ENCODE data around the gene TTC22.

Gene TTC22

DNA sequence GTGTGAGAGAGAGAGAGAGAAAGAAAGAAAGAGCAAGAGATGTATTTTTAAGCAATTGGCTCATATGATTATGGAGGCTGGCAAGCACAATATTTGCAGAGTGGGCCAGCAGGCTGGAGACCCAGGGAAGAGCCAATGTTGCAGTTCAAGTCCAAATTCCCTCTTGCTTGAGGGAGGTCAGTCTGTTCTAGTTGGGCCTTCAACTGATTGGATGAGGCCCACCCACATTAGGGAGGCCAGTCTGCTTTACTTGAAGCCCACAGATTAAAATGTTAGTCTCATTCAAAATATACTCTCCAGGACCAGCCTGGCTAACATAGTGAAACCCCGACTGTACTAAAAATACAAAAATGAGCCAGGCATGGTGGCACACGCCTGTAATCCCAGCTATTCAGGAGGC, 28.2 kb downstream of the TTC22 start:
- no peak for DNase-seq (ENCODE audit: low read depth)
- no peak for TF ChIP-seq CTCF (IDR thresholded peaks at IDR 0.05; ENCODE audit: low read depth, low read length, missing control alignments)
- no peak overlapping the region for H3K4me3 ChIP-seq (ENCODE audit: low read depth, low read length)
- in situ Hi-C loops (cut with HindIII; ENCODE audit: low sequenced_read_pairs) = no loop called here

GRCh38 chr1:54768093-54768492, 33.0 kb downstream of the TTC22 start:
- H3K4me3 ChIP-seq (ENCODE audit: low read depth, low read length) = no peak overlapping the region
- no peak for DNase-seq (ENCODE audit: low read depth)
- in situ Hi-C loops (cut with HindIII; ENCODE audit: low sequenced_read_pairs) = no loop called here
- no peak for TF ChIP-seq CTCF (IDR thresholded peaks at IDR 0.05; ENCODE audit: low read depth, low read length, missing control alignments)

DNA sequence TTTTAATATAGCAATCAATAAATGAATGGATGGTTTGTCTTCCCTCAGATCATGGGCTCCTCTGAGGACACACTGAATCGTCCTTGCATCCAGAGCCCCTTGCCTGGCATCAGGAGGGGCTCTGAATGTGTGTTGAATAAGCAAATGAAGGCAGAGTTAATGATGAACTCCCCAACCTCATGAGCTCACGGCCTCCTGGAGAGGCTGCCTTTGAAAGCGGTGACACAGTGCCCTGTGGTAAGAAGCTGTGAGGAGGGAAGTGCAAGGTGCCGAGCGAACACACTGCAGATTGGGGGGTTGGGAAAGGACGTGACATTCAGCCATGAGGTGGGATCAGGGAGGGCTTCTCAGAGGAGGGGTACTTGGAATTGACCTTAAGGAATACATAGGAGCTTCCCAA, 33.6 kb downstream of the TTC22 start:
- no peak for TF ChIP-seq CTCF (IDR thresholded peaks at IDR 0.05; ENCODE audit: low read depth, low read length, missing control alignments)
- DNase-seq (ENCODE audit: low read depth) = no peak

GRCh38 chr1:54766726-54767125, 34.4 kb downstream of the TTC22 start:
- no peak for TF ChIP-seq CTCF (IDR thresholded peaks at IDR 0.05; ENCODE audit: low read depth, low read length, missing control alignments)
- no peak for DNase-seq (ENCODE audit: low read depth)
- no peak overlapping the region for H3K4me3 ChIP-seq (ENCODE audit: low read depth, low read length)
- in situ Hi-C loops (cut with HindIII; ENCODE audit: low sequenced_read_pairs) = no loop called here

More for the DNA sequence above, 33.6 kb downstream of the TTC22 start:
- H3K4me3 ChIP-seq (ENCODE audit: low read depth, low read length) = no peak overlapping the region
- in situ Hi-C loops (cut with HindIII; ENCODE audit: low sequenced_read_pairs) = no loop called here

DNA sequence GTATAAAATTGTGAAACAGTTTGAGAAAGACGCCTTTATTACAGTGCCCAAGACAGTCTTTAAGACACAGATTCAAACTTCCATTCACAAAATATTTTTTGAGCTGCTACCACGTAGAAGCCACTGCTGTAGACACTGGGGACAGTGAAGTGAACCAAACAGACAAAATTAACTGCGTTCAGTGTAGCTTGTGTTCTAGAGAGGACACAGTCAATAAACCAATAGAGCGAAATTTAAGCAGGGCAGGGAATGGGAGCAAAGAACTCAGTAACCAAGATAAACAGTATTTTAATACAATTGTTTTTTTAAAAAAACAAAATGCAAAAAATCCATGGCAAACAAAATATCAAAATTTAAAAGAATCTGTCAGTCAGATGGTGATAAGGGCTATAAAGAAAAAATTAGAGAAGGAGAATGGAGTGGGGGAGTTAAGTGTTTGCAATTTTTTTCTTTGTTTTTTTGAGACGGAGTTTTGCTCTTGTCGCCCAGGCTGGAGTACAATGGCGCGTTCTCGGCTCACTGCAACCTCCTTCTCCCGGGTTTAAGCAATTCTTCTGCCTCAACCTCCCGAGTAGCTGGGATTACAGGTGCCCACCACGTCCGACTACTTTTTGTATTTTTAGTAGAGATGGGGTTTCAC, 36.1 kb downstream of the TTC22 start:
- DNase-seq (ENCODE audit: low read depth) = no peak
- H3K4me3 ChIP-seq (ENCODE audit: low read depth, low read length) = peak overlapping the region; percentile 94
- TF ChIP-seq CTCF (IDR thresholded peaks at IDR 0.05; ENCODE audit: low read depth, low read length, missing control alignments) = no peak
- in situ Hi-C loops (cut with HindIII; ENCODE audit: low sequenced_read_pairs) = no loop called here

GRCh38 chr1:54764133-54764921, 36.8 kb downstream of the TTC22 start, which contains the start of gene PARS2:
Gene PARS2, minus strand, starts transcription at chr1:54764523. Its CDS starts 5,362 bp downstream, at chr1:54759161.
- peak; percentile 99 for DNase-seq (ENCODE audit: low read depth)
- H3K4me3 ChIP-seq (ENCODE audit: low read depth, low read length) = peak within 1 kb of the TSS; percentile 94
- TF ChIP-seq CTCF (IDR thresholded peaks at IDR 0.05; ENCODE audit: low read depth, low read length, missing control alignments) = no peak
- in situ Hi-C loops (cut with HindIII; ENCODE audit: low sequenced_read_pairs) = no loop called here

Measured in astrocyte of the cerebellum (primary cell).